ENCODE results near the gene ADIPOR1. TPM values are rescaled to one million over a fixed set of nuclear protein-coding genes. Genes with fewer than 3 reads are reported as not detected.

ADIPOR1 gene
- total RNA-seq, 1 donor from 2014 or later, result 84.0 TPM

GRCh38 chr1:202968351-202968750, 10.2 kb upstream of the ADIPOR1 start:
- Histone ChIP-seq H3K27ac (peak overlapping the region; percentile 94), H3K4me1 (peaks cover 36% of the 10 kb centered on the region), H3K9me3 (no peaks in the 10 kb centered on the region), H3K27me3 (no peaks in the 10 kb centered on the region), H3K4me3 (peak overlapping the region; percentile 83 to 100), H3K36me3 (peaks cover 0 to 10% of the 10 kb centered on the region in 2 donors)
- no peak for DNase-seq (ENCODE audit: extremely low spot score in 2 of 2)
- no peak for TF ChIP-seq CTCF (IDR thresholded peaks at IDR 0.05)
- TF ChIP-seq POLR2AphosphoS5 (IDR thresholded peaks at IDR 0.05; ENCODE audit: insufficient read depth in 1 of 2, low read depth in 1 of 2), result no peak
- TF ChIP-seq POLR2A (IDR thresholded peaks at IDR 0.05), result no peak
- intact Hi-C loops (cut with DNase I), result no loop called here

DNA sequence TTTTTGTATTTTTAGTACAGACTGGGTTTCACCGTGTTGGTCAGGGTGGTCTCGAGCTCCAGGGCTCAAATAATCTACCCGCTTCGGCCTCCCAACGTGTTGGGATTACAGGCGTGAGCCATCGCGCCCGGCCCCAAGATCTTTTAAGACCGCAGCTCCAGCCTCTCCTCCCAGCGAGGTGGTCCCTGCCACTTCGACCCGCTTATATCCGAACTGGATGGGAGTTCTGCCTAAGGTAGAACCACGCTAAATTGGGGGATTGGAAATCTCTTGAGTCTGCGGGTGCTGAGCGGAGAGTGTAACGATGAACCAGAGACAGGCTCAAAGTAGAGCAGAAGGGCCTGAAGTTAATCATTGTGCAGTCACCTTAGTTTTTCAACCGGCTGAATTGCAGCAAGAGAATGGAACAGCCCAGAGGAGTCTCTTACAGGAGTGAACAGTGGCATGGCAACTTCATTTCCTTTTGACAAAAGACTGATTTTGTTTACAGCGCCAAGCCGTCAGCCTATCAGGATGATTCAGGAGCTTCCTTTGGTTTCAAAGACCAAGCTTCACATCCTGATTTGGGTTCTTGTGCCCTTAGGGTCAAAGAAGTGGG, 9.7 kb upstream of the ADIPOR1 start:
- no peaks in the 10 kb centered on the region for H3K27me3 ChIP-seq
- H3K4me1 ChIP-seq, result peaks cover 36% of the 10 kb centered on the region
- peak overlapping the region; percentile 94 for H3K27ac ChIP-seq
- no peak for DNase-seq (ENCODE audit: extremely low spot score in 2 of 2)
- no peaks in the 10 kb centered on the region for H3K9me3 ChIP-seq
- H3K4me3 ChIP-seq, result peak overlapping the region; percentile 83 to 100
- intact Hi-C loops (cut with DNase I), result no loop called here
- peaks cover 0 to 14% of the 10 kb centered on the region in 2 donors for H3K36me3 ChIP-seq
- TF ChIP-seq POLR2AphosphoS5 (IDR thresholded peaks at IDR 0.05; ENCODE audit: insufficient read depth in 1 of 2, low read depth in 1 of 2) (no peak), POLR2A (IDR thresholded peaks at IDR 0.05) (no peak)

- intact Hi-C loops (cut with DNase I), result no loop called here
- H3K27me3 ChIP-seq, result no peaks in the 10 kb centered on the region
These were observed 8.1 kb upstream of the ADIPOR1 start for GRCh38 chr1:202966006-202966898.

GRCh38 chr1:202965422-202965821, 7.3 kb upstream of the ADIPOR1 start:
- no peak for DNase-seq (ENCODE audit: extremely low spot score in 2 of 2)
- H3K27ac ChIP-seq, result peak overlapping the region; percentile 94
- no peak overlapping the region for H3K4me3 ChIP-seq
- H3K27me3 ChIP-seq, result no peaks in the 10 kb centered on the region
- intact Hi-C loops (cut with DNase I), result no loop called here
- peaks cover 36% of the 10 kb centered on the region for H3K4me1 ChIP-seq
- H3K9me3 ChIP-seq, result no peaks in the 10 kb centered on the region
- TF ChIP-seq CTCF (IDR thresholded peaks at IDR 0.05) (no peak), POLR2A (IDR thresholded peaks at IDR 0.05) (no peak), POLR2AphosphoS5 (IDR thresholded peaks at IDR 0.05; ENCODE audit: insufficient read depth in 1 of 2, low read depth in 1 of 2) (no peak)
- peaks cover 0 to 30% of the 10 kb centered on the region in 2 donors for H3K36me3 ChIP-seq

More at GRCh38 chr1:202966006-202966898, 8.1 kb upstream of the ADIPOR1 start:
- TF ChIP-seq POLR2AphosphoS5 (IDR thresholded peaks at IDR 0.05; ENCODE audit: insufficient read depth in 1 of 2, low read depth in 1 of 2), result no peak
- no peak for TF ChIP-seq CTCF (IDR thresholded peaks at IDR 0.05)
- TF ChIP-seq POLR2A (IDR thresholded peaks at IDR 0.05), result no peak
- Histone ChIP-seq H3K4me1 (peaks cover 36% of the 10 kb centered on the region), H3K4me3 (peak overlapping the region; percentile 83 to 100), H3K9me3 (no peaks in the 10 kb centered on the region), H3K27ac (peak overlapping the region; percentile 94), H3K36me3 (peaks cover 0 to 30% of the 10 kb centered on the region in 2 donors)
- DNase-seq (ENCODE audit: extremely low spot score in 2 of 2), result no peak

DNA sequence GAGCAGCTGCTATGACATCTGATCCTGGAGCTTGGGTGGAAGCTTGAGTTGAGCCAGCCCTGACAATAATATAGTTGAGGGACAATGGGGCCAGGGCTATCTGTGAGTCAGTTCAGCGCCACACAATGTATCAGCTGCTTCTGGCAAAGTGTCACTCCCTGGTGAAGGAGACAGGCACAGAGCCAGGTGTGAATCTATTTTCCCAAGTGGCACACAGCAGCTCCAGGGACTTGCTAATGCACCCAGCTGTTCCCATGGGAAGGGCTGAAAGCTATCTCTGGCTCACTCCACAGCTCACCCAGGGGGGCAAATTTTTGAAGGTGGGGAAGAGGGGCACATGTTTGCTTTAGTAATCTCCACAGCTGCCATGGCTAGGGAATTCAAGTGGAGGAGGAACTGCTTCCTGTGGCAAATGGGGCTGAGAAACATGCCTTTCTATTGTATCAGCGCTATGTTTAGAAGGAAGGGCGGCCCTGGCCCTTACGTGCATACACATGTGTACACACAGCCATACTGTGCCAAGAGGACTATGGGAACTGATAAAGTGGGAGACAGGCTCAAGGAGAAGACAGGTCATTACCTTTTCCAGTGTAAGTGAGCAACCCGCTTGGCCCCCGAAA, 6.8 kb upstream of the ADIPOR1 start:
- no peak for TF ChIP-seq POLR2A (IDR thresholded peaks at IDR 0.05)
- no peak for TF ChIP-seq CTCF (IDR thresholded peaks at IDR 0.05)
- peak in 1 of 2 donors; percentile 12 for TF ChIP-seq POLR2AphosphoS5 (IDR thresholded peaks at IDR 0.05; ENCODE audit: insufficient read depth in 1 of 2, low read depth in 1 of 2)
- intact Hi-C loops (cut with DNase I), result no loop called here
- Histone ChIP-seq H3K4me1 (peaks cover 36% of the 10 kb centered on the region), H3K9me3 (no peaks in the 10 kb centered on the region), H3K27ac (no peak overlapping the region), H3K4me3 (no peak overlapping the region), H3K27me3 (no peaks in the 10 kb centered on the region), H3K36me3 (peaks cover 0 to 30% of the 10 kb centered on the region in 2 donors)
- no peak for DNase-seq (ENCODE audit: extremely low spot score in 2 of 2)
